ENCODE measurements around the gene BCAR1. TPM values are rescaled to one million over a fixed set of nuclear protein-coding genes. Genes with fewer than 3 reads are reported as not detected.
"Not testable (repeated sequence)": the region's sequence is repeated elsewhere in the genome, so short reads cannot be mapped to it uniquely, and the experiment has no call there.

Gene BCAR1
- total RNA-seq, 1 experiment from 2014 or later, result 12.9 TPM

GRCh38 chr16:75272097-75272551 is 20.7 kb upstream of the BCAR1 start:
- no peak for DNase-seq (ENCODE audit: low spot score)

DNA sequence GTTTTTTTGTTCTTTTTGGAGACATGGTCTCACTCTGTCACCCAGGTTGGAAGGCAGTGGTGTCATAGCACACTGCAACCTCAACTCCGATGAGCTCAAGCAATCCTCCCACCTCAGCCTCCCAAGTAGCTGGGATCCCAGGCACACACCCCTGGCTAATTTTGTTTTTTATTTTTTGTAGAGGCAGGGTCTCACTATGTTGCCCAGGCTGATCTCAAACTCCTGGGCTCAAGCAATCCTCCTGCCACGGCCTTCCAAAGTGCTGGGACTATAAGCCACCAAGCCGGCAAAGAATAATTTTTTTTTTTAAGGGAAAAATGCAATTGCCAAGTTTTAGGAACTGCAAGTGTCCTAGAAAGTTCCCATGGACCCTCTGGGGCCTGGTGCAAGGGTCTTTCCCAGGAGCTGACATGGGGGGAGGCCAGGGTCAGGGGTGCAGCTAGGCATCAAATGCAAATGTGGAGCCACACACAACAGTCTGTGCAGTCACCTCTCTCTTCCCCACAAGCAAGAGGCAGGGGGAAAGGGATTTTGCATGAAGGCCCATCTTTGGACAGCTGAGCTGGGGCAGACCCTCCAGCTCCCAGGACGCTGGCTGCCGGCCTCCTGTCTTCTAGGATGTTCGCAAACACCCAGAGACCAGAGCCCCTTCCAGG is 20.1 kb upstream of the BCAR1 start:
- no peak for DNase-seq (ENCODE audit: low spot score)

GRCh38 chr16:75269358-75269757 is 17.9 kb upstream of the BCAR1 start:
- DNase-seq (ENCODE audit: low spot score), result not testable (repeated sequence)

- peak; percentile 76 for DNase-seq (ENCODE audit: low spot score)
Observed at GRCh38 chr16:75267631-75268264, 16.3 kb upstream of the BCAR1 start.

GRCh38 chr16:75266738-75267630 is 15.6 kb upstream of the BCAR1 start:
- DNase-seq (ENCODE audit: low spot score), result no peak

- no peak for DNase-seq (ENCODE audit: low spot score)
Observed at GRCh38 chr16:75265911-75266701, 14.7 kb upstream of the BCAR1 start.

DNA sequence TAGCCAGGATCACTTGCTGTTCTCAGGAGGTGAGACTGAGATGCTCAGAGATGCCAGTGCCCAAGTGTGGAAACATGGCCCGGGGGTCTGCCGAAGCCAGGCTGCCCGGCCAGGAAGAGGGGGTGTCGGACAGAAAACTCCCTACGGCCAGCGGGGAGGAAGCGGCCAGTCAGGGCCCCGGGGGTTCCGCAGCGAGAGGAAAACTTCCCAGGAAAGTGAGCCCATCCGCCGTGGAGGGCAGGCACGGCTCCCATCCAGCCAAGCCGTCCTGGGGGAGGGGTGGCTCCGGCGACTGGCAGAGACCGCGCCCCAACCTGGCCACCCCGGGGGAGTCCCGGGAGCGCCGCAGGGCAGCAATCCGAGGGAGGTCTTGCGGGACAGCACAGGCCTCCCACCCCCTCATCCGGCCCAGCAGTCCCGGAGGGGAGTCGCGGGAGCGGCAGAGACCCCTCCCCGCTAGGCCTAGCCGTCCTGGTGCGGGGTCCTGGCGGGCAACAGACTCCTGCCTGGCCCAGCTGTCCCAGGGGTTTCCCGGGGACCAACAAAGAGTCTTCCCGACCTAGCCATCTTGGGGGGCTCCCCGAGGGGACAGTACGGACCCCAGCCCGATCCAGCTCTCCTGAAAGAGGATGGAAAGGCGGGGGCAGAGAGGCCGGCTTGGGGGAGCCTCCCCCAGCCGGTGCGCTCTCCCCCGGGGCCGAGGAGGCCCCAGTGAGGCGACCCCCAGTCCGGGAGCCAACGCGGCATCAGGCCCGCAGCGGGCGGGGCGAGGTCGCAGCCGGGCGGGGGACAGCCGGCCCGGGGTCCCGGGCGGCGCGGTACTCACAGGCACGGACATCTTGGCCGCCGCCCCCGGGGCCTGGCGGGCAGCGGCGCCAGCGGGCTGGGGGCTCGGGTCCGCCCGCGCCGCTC is 13.8 kb upstream of the BCAR1 start:
- no peak for DNase-seq (ENCODE audit: low spot score)

DNA sequence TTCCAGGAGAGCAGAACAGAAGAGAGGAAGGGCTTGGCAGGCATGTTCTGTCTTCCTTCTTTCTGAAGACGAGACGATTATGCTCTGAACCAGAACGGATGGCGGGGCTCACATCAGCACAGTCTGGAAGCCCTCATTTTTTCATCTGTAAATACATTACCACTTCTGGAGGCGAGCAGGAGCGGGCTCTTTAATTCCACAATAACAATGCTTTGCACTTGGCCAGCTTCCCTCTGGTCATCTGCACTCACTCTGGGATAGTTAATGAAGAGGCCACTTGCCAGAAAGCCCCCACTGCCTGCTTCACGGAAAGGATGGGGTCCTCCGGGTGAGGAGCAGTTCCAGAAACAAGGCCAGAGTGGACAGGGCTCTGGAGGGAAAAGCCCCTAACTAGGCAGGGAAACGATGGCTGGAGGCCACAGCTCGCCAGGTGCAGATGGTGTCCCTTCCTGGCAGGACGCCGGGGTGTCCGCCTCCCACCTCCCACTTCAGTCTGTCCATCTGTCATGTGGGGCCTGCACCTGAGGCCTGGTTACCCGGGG is 13.1 kb upstream of the BCAR1 start:
- DNase-seq (ENCODE audit: low spot score), result no peak

GRCh38 chr16:75263963-75264445 is 12.6 kb upstream of the BCAR1 start:
- DNase-seq (ENCODE audit: low spot score), result no peak

- no peak for DNase-seq (ENCODE audit: low spot score)
Observed at GRCh38 chr16:75263291-75263962, 12.0 kb upstream of the BCAR1 start.

GRCh38 chr16:75262800-75263127 is 11.3 kb upstream of the BCAR1 start:
- DNase-seq (ENCODE audit: low spot score), result no peak

- no peak for DNase-seq (ENCODE audit: low spot score)
Observed at GRCh38 chr16:75262104-75262799, 10.8 kb upstream of the BCAR1 start.

DNA sequence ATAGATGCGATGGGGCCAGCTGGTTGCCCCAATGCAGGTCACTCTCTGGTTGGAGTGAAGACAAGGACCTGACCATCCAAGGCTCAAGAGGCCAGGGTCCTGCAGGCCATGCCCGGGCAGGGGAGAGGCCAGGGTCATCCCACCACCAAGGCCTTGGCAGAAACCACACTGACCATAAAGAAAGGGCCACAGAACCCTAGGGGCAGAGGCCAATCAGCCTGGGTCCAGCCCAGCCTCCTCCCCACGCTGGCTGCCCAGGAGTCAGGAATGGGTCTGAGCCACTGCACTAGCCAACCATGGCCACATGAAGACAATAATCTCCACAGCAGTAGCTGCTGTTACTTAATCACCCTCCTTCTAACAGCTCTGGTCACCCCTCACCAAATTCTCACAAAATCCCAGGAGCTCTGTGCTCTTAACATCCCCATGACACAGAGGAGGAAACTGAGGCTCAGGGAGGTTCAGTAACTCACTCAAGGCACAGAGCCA is 10.2 kb upstream of the BCAR1 start:
- DNase-seq (ENCODE audit: low spot score), result no peak

DNA sequence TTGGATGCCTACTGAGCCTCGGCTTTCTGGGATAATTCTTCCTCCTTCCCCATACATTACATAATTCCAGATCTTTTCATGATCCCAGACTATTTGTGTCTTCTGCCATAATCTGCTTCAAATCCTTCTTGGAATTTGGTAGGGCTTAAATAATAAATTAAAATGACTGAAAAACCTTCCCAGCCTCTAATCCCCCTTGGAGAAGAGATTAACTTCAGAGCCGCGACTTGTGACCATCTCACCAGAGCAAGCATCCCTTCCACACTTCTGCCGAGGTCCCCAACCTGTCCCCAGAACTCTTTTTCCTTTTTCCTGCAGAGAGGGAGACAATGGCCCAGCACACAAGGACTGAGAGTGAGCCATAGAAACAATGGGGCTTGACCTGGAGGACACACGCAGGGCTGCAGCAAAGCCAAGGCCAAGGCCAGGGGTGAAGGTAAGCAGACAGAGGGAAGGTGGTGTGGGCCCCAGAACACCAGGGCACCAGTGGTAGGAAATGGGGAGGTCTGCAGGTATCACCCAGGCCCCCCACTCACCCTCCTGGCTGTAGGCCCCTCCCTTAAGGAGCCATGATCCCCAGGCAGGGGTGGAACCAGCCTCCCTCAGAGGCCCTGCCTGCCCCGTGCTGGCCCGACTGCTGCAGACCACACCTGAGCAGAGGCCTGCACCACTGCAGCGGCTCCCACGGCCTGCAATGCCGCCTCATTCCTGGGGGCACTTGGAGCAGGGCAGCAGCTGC is 9.6 kb upstream of the BCAR1 start:
- DNase-seq (ENCODE audit: low spot score), result no peak

DNA sequence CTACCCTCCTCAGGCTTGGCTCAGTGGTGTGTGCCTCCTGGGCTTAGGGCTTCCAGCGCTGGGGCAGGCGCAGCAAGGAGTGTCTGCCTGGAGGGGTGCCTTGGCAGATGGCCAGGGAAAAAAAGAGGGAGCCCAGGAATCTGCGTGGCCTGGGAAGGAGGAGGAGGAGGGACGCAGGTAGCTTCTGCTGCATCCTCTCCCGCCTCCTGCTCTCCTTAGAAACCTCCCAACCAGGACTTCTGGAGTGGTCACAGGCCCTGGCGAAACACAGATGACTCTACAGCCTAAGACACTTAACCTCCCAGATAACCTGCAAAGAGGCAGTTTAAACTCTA is 7.3 kb upstream of the BCAR1 start:
- no peak for DNase-seq (ENCODE audit: low spot score)

- no peak for DNase-seq (ENCODE audit: low spot score)
Observed at GRCh38 chr16:75257886-75258806, 6.7 kb upstream of the BCAR1 start.

GRCh38 chr16:75256696-75257343 is 5.4 kb upstream of the BCAR1 start:
- DNase-seq (ENCODE audit: low spot score), result no peak

All from H4 (cell line).